ENCODE data around the gene PRDM16. TPM values are rescaled to one million over a fixed set of nuclear protein-coding genes. Genes with fewer than 3 reads are reported as not detected.

Gene PRDM16
- total and polyA plus RNA-seq, 2 of the 4 experiments (the other 2 are of a cell fraction) = 0.02 TPM; not detected in 1

- DNase-seq (no peak), ATAC-seq (ENCODE audit: low read depth) (no peak)
- Histone ChIP-seq H3K18ac (ENCODE audit: low read depth, low read length) (no peak overlapping the region), H2AK5ac (ENCODE audit: low read depth, low read length) (no peak overlapping the region), H2AFZ (replicated peaks; ENCODE audit: low read length, poor library complexity) (no peak overlapping the region), H2BK120ac (ENCODE audit: low read depth, low read length) (no peak overlapping the region), H3K79me1 (ENCODE audit: low read depth in 1 of 2, low read length in 2 of 2) (no peaks in the 10 kb centered on the region), H3K56ac (ENCODE audit: extremely low read depth, insufficient read depth, low read length) (no peak overlapping the region), H3K27ac (ENCODE audit: insufficient read depth, low read length) (no peak overlapping the region), H4K5ac (ENCODE audit: low read depth, low read length) (no peak overlapping the region), H2BK15ac (ENCODE audit: low read depth, low read length) (no peak overlapping the region), H4K20me1 (ENCODE audit: insufficient read depth, low read length) (no peaks in the 10 kb centered on the region), H3K27me3 (ENCODE audit: control insufficient read depth, insufficient read depth, low read length) (peaks cover 72% of the 10 kb centered on the region), H3K36me3 (ENCODE audit: control insufficient read depth, insufficient read depth, low read length) (no peaks in the 10 kb centered on the region), H3K9me3 (ENCODE audit: control insufficient read depth, insufficient read depth, low read length) (no peaks in the 10 kb centered on the region), H3K4me1 (ENCODE audit: control insufficient read depth, insufficient read depth, low read length) (peaks cover 5% of the 10 kb centered on the region; the same call in 1 of the 2 replicates), H3K4ac (ENCODE audit: low read depth, low read length) (no peak overlapping the region), H2BK5ac (ENCODE audit: low read depth, low read length, poor library complexity, severe bottlenecking) (no peak overlapping the region), H3K9ac (ENCODE audit: low read depth, low read length) (no peak overlapping the region), H3K9me1 (ENCODE audit: insufficient read depth, low read length) (no peaks in the 10 kb centered on the region), H3K23ac (ENCODE audit: low read depth, low read length) (no peak overlapping the region), H4K91ac (ENCODE audit: insufficient read depth, low read depth, low read length) (no peak overlapping the region), H3K4me3 (ENCODE audit: insufficient read depth, low read depth, low read length) (no peak overlapping the region), H2BK20ac (ENCODE audit: low read depth, low read length) (no peak overlapping the region), H3K14ac (replicated peaks; ENCODE audit: low read depth, low read length) (no peak overlapping the region), H2AK9ac (replicated peaks; ENCODE audit: low read depth, low read length, poor library complexity) (no peak overlapping the region), H4K8ac (ENCODE audit: low read depth in 2 of 2, low read length in 2 of 2) (no peak overlapping the region), H3K4me2 (ENCODE audit: low read depth, low read length) (no peak overlapping the region)
- TF ChIP-seq POLR2A (IDR thresholded peaks at IDR 0.05; ENCODE audit: low read depth, low read length) (no peak), MXI1 (IDR thresholded peaks at IDR 0.05; ENCODE audit: borderline replicate concordance, low read depth, low read length) (no peak), RCOR1 (IDR thresholded peaks at IDR 0.05; ENCODE audit: insufficient replicate concordance, low read length) (no peak), SMC3 (IDR thresholded peaks at IDR 0.05; ENCODE audit: low read depth, low read length) (no peak)
- POLR2A ChIA-PET (ENCODE audit: unreplicated experiment) = no interaction called here
- CTCF ChIA-PET = no interaction called here
- in situ Hi-C loops (cut with MboI; ENCODE audit: low sequenced_read_pairs) = no loop called here
- dilution Hi-C loops (cut with HindIII; ENCODE audit: low sequenced_read_pairs, unreplicated experiment) = no loop called here
- WGBS, 2 experiments (ENCODE audit: extremely low coverage in 2 of 2, insufficient read length in 1 of 2) = 93% methylated on average over 2 of the region's 11 CpGs; no CpG with 5 or more reads in 1 of the 2 experiments
- BruUV-seq (replicated peaks) = no TSS peak
- intact Hi-C loops (cut with micrococcal nuclease) = no loop called here
Observed at GRCh38 chr1:3396411-3396810, 327.4 kb downstream of the PRDM16 start.
